Brain microvascular endothelial cell (primary cell): ENCODE data around the gene ZNF804A.

Source experiments
- DNase-seq: peaks from one replicate; pipeline ENCODE4 v3.0.0-alpha.2; 2020
- H3K27ac ChIP-seq: fragments of 250-450 bp; sonication (Bioruptor Pico); 2 replicates; pipeline ENCODE4 v1.5.1; 2020; ENCODE audit warnings: mild to moderate bottlenecking, moderate library complexity
- H3K27me3 ChIP-seq: fragments of 250-450 bp; sonication (Bioruptor Pico); replicated peaks from 2 replicates; pipeline ENCODE4 v1.5.1; 2020; ENCODE audit warnings: mild to moderate bottlenecking
- H3K36me3 ChIP-seq: fragments of 250-450 bp; sonication (Bioruptor Pico); replicated peaks from 2 replicates; pipeline ENCODE4 v1.5.1; 2020; ENCODE audit warnings: mild to moderate bottlenecking
- H3K4me3 ChIP-seq: 2 replicates; pipeline ENCODE4 v1.5.1; 2011; ENCODE audit warnings: low read depth, mild to moderate bottlenecking, control low read depth, low read length, moderate library complexity
- CTCF ChIP-seq: IDR thresholded peaks from 2 replicates; pipeline ENCODE4 v1.5.1; 2011; ENCODE audit warnings: low read depth, mild to moderate bottlenecking, moderate library complexity, low read length, control low read depth, inconsistent platforms; ENCODE audit errors: missing control alignments
- in situ Hi-C: cut with HindIII; loops from 2 replicates; pipeline ENCODE4 v1.10.0; 2017; ENCODE audit warnings: low sequenced_read_pairs, low pct_ligation_motif_present

Gene ZNF804A

DNA sequence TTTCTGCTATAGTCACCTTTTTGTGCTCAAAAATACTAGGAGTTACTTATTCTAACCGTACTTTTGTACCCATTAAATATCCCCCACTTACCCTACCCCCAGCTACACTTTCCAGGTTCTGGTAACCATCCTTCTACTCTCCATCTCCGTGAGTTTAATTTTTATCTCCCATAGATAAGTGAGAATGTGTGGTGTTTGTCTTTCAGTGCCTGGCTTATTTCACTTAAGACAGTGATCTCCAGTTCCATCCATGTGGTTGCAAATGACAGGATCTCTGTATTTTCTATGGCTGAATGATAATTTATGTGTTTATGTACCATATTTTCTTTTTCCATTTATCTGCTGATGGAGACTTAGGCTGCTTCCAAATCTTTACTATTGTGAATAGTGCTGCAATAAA lies 323.3 kb downstream of the ZNF804A start:
- Histone ChIP-seq H3K36me3 (no peaks in the 10 kb centered on the region), H3K27me3 (no peaks in the 10 kb centered on the region), H3K4me3 (no peak overlapping the region), H3K27ac (no peak overlapping the region)
- TF ChIP-seq CTCF: no peak
- in situ Hi-C loops: no loop called here
- DNase-seq: no peak

DNA sequence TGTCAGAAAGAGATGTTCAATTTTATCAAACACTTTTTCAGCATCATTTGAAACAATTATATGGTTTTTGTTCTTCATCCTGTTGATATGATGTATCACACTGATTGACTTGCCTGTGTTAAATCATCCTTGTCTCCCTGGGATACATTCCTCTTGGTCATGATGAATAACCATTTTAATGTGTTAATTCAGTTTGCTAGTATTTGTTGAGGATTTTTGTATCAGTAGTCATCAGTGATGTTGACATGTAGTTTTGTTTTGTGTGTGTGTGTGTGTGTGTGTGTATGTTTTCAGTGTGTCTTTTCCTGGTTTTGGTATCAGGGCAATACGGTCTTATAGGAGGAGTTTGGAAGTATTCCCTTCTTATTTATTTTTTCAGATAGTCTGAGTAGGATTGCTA lies 325.4 kb downstream of the ZNF804A start:
- TF ChIP-seq CTCF: no peak
- Histone ChIP-seq H3K36me3 (no peaks in the 10 kb centered on the region), H3K4me3 (no peak overlapping the region), H3K27ac (no peak overlapping the region), H3K27me3 (no peaks in the 10 kb centered on the region)
- in situ Hi-C loops: no loop called here
- DNase-seq: no peak

GRCh38 chr2:184927040-184927439 lies 328.7 kb downstream of the ZNF804A start:
- in situ Hi-C loops: no loop called here
- no peak for TF ChIP-seq CTCF
- no peaks in the 10 kb centered on the region for H3K36me3 ChIP-seq
- no peaks in the 10 kb centered on the region for H3K27me3 ChIP-seq
- DNase-seq: no peak
- no peak overlapping the region for H3K4me3 ChIP-seq
- H3K27ac ChIP-seq: no peak overlapping the region

DNA sequence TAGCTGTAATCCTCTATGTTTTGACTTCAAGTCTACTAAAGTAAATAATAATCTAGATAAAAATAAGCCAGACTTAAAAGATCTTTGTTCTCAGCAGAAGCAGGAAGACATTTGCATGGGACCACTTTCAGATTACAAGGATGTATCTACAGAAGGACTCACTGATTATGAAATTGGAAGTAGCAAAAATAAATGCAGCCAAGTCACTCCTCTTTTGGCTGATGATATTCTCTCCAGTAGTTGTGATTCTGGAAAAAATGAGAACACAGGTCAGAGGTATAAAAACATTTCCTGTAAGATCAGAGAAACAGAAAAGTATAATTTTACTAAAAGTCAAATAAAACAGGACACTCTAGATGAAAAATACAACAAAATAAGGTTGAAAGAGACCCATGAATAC lies 338.4 kb downstream of the ZNF804A start:
- in situ Hi-C loops: no loop called here

GRCh38 chr2:184938221-184938985 lies 340.1 kb downstream of the ZNF804A start:
- no peaks in the 10 kb centered on the region for H3K27me3 ChIP-seq
- H3K27ac ChIP-seq: no peak overlapping the region
- H3K4me3 ChIP-seq: no peak overlapping the region
- TF ChIP-seq CTCF: no peak
- in situ Hi-C loops: no loop called here
- H3K36me3 ChIP-seq: no peaks in the 10 kb centered on the region
- DNase-seq: no peak

More for the DNA sequence above, 338.4 kb downstream of the ZNF804A start:
- no peak overlapping the region for H3K27ac ChIP-seq
- TF ChIP-seq CTCF: no peak
- H3K36me3 ChIP-seq: no peaks in the 10 kb centered on the region
- H3K27me3 ChIP-seq: no peaks in the 10 kb centered on the region
- DNase-seq: no peak
- H3K4me3 ChIP-seq: no peak overlapping the region

GRCh38 chr2:184945326-184945725 lies 347.0 kb downstream of the ZNF804A start:
- no peak for TF ChIP-seq CTCF
- Histone ChIP-seq H3K27ac (no peak overlapping the region), H3K36me3 (no peaks in the 10 kb centered on the region), H3K27me3 (no peaks in the 10 kb centered on the region), H3K4me3 (no peak overlapping the region)
- in situ Hi-C loops: no loop called here
- no peak for DNase-seq
